ENCODE measurements around the gene KRTAP10-2.
A peak's percentile ranks its signal among the peaks of the same experiment; 100 is the strongest.

Gene KRTAP10-2

GRCh38 chr21:44513389-44514217 lies 37.7 kb downstream of the KRTAP10-2 start:
- Histone ChIP-seq H3K36me3 (ENCODE audit: low read depth) (no peaks in the 10 kb centered on the region), H3K9me3 (ENCODE audit: severe bottlenecking) (no peaks in the 10 kb centered on the region), H3K27me3 (ENCODE audit: insufficient read depth, poor library complexity, severe bottlenecking) (no peaks in the 10 kb centered on the region), H3K27ac (ENCODE audit: poor library complexity, severe bottlenecking) (no peak overlapping the region), H3K4me3 (ENCODE audit: severe bottlenecking) (no peak overlapping the region), H3K4me1 (ENCODE audit: insufficient read depth, poor library complexity, severe bottlenecking) (no peaks in the 10 kb centered on the region)
- no peak for TF ChIP-seq CTCF (IDR thresholded peaks at IDR 0.05; ENCODE audit: poor library complexity, severe bottlenecking)
- DNase-seq (ENCODE audit: low spot score) (no peak), ATAC-seq (ENCODE audit: low read depth) (peak; percentile 24; the same call in 1 of the 3 replicates)

DNA sequence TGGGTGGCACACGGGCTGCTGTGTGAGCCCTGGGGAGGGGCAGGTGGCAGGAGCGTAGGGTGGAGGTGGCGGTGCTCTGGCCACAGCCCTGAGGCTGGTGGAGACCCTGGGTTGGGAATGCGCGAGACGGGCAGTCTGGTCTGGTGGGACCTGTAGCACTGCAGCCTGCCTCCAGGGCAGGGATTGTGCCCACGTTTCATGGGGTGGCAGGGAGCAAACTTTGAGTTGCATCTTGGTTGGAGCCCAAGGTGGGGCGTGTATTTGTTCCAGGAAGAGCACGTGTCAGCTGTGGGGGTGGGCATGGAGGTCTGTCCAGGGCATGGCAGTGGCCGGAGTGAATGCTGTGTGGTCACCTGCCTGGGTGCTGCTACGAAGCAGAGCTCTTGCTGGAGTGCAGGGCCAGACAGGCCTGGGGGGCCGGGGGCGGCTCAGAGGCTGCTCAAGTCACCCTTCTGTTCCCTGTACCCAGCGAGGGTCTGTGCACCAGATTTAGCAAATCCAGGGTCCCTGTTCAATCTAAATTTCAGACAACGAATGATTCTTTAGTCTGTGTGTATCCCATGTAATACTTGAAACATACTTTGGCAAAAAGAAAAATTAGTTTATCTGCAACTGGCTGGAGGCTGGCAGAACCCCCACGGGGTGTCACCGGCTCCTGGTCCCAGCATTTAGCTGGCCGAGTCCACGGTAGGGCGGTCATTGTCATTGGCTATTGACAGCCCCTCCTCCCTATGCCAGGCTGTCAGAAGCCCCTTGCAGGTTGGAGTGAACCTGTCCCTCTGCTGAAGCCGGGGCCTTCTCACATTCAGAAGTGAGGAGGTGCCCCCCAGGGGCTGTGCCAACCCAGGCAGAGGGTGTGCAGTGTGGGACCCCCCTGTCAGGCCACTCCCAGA lies 38.6 kb downstream of the KRTAP10-2 start:
- Histone ChIP-seq H3K27me3 (ENCODE audit: insufficient read depth, poor library complexity, severe bottlenecking) (no peaks in the 10 kb centered on the region), H3K36me3 (ENCODE audit: low read depth) (no peaks in the 10 kb centered on the region), H3K4me3 (ENCODE audit: severe bottlenecking) (no peak overlapping the region), H3K4me1 (ENCODE audit: insufficient read depth, poor library complexity, severe bottlenecking) (no peaks in the 10 kb centered on the region), H3K27ac (ENCODE audit: poor library complexity, severe bottlenecking) (no peak overlapping the region), H3K9me3 (ENCODE audit: severe bottlenecking) (no peaks in the 10 kb centered on the region)
- ATAC-seq (ENCODE audit: low read depth) = no peak
- no peak for DNase-seq (ENCODE audit: low spot score)
- TF ChIP-seq CTCF (IDR thresholded peaks at IDR 0.05; ENCODE audit: poor library complexity, severe bottlenecking) = no peak

GRCh38 chr21:44511938-44512275 lies 39.4 kb downstream of the KRTAP10-2 start:
- no peaks in the 10 kb centered on the region for H3K9me3 ChIP-seq (ENCODE audit: severe bottlenecking)
- H3K36me3 ChIP-seq (ENCODE audit: low read depth) = no peaks in the 10 kb centered on the region
- no peak overlapping the region for H3K4me3 ChIP-seq (ENCODE audit: severe bottlenecking)
- H3K27me3 ChIP-seq (ENCODE audit: insufficient read depth, poor library complexity, severe bottlenecking) = no peaks in the 10 kb centered on the region
- no peaks in the 10 kb centered on the region for H3K4me1 ChIP-seq (ENCODE audit: insufficient read depth, poor library complexity, severe bottlenecking)
- TF ChIP-seq CTCF (IDR thresholded peaks at IDR 0.05; ENCODE audit: poor library complexity, severe bottlenecking) = no peak
- no peak for ATAC-seq (ENCODE audit: low read depth)
- no peak overlapping the region for H3K27ac ChIP-seq (ENCODE audit: poor library complexity, severe bottlenecking)
- DNase-seq (ENCODE audit: low spot score) = no peak

DNA sequence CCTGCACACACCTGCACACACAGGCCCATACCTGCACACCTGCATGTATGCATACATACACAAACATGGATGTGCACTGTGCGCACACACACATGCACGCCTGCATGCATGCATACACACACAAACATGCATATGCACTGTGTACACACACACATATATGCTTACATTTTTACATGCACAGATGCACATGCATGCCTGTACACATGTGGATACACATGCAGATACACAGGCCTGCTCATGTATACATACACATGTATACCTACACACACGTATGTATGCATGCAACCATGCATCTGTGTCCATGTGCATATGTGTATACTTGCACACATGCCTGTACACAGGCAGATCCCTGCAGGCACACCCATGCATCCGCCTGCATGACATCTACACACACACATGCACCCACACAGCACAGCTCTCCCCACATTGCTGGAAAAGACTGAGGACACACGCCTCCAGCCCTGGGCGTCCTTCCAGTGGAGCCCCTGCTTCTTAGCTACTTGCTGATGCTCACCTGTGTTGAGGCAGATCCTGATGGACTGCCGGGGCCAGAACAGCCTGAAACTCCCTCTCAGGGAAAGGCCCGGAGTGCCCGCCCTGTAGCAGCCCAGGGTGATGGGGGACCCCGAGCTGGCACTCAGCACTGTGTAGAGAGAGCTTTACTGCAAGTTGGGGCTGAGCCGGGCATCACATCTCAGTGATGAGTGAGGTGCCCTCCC lies 39.9 kb downstream of the KRTAP10-2 start:
- Histone ChIP-seq H3K36me3 (ENCODE audit: low read depth) (no peaks in the 10 kb centered on the region), H3K9me3 (ENCODE audit: severe bottlenecking) (no peaks in the 10 kb centered on the region), H3K4me1 (ENCODE audit: insufficient read depth, poor library complexity, severe bottlenecking) (no peaks in the 10 kb centered on the region), H3K27ac (ENCODE audit: poor library complexity, severe bottlenecking) (no peak overlapping the region), H3K27me3 (ENCODE audit: insufficient read depth, poor library complexity, severe bottlenecking) (no peaks in the 10 kb centered on the region), H3K4me3 (ENCODE audit: severe bottlenecking) (no peak overlapping the region)
- ATAC-seq (ENCODE audit: low read depth) (no peak), DNase-seq (ENCODE audit: low spot score) (no peak)
- no peak for TF ChIP-seq CTCF (IDR thresholded peaks at IDR 0.05; ENCODE audit: poor library complexity, severe bottlenecking)

Measured in RWPE2 (cell line).